HG03378 (cell line): Measurements from ENCODE around the gene FBXO44.
A peak's percentile ranks its signal among the peaks of the same experiment; 100 is the strongest.

Source experiments
- ATAC-seq: cut with Tn5 transposase; IDR thresholded peaks from one replicate; pipeline ENCODE4 v1.9.1; 2021; ENCODE audit warnings: mild to moderate bottlenecking, moderate library complexity; ENCODE audit not compliant: unreplicated experiment

Gene FBXO44

DNA sequence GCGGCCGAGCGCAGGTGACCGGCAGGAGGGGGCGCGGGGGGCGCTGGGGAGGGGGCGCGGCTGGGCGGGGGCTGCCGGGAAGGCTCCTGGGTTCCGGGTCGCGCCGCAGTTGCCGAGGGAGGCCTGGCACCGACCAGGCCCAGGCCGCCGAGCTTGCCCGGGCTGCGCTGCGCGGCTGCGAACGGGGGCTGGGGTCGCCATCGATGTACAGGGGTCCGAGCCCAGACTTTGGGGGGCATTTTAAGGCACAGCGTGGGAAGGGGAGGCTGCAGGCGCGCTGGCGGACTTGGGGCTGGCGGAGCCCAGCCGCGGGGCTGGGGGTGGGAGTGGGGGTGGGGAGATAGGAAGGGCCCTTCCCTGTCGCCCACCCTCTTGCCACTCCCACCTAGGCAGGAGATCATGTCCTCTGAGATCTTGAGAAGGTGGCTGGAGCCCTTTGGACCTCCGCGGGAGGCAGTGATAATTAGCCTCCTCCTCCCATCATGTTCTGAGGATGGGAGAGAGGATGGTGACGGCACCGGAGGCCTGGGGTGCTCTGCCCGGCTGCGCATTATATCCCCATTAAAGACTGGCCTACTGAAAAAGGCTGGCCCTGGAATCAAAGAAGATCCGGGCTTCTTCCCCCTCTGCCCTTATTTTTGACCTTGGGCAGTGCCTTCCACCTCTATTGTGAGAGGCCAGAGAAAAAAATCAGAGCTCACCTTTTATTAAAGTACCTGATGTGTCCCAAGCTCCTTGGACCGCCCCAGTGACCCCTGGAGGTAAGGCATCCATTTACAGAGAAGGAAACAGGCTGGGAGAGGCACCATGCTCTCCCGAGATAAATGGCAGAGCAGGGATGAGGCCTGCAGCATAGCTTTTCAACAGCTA, 497 bp downstream of the FBXO44 start:
- ATAC-seq, result no peak

DNA sequence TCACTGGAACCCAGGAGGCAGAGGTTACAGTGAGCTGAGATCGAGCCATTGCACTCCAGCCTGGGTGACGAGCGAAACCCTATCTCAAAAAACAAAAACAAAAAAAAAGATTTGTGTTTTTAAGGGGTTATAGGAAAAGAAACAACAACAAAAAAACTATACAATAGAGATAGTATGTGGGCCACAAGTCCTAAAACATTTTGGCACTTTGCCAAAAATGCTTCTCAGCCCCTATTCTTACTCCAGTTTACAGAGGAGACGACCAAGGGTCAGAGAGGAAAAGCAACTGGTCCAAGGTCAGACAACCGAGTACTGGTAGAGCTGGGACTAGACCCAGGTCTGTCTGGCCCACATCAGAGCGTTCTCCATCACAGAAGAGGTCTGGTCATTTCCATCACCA, 3.0 kb downstream of the FBXO44 start:
- no peak for ATAC-seq

DNA sequence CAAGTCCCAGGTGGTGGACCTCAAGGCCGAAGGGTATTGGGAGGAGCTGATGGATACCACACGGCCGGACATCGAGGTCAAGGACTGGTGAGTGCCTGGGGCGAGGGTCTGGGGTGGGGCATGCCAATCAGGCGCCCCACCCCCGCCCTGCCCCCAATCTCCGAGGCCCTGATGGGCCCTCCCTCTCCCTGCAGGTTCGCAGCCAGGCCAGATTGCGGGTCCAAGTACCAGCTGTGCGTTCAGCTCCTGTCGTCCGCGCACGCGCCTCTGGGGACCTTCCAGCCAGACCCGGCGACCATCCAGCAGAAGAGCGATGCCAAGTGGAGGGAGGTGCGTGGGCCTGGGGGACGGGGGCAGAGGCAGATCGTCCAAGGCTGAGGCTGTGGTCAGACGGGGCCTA, 3.9 kb downstream of the FBXO44 start:
- no peak for ATAC-seq

DNA sequence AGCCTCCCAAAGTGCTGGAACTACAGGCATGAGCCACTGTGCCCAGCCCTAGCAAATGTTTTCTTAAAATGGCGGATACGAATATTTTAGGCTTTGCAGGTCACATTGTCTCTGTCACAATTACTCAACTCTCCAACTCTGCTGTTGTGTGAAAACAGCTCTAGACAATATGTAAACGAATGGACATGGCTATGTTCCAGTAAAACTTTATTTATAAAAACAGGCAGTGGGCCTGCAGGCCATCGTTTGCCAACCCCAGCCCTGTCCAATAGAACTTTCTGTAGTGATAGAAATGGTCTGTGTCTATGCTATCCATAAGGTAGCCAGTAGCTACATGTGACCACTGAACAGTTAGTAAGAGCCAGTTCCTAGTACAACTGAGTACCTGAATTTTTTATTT, 5.1 kb downstream of the FBXO44 start:
- ATAC-seq, result no peak

DNA sequence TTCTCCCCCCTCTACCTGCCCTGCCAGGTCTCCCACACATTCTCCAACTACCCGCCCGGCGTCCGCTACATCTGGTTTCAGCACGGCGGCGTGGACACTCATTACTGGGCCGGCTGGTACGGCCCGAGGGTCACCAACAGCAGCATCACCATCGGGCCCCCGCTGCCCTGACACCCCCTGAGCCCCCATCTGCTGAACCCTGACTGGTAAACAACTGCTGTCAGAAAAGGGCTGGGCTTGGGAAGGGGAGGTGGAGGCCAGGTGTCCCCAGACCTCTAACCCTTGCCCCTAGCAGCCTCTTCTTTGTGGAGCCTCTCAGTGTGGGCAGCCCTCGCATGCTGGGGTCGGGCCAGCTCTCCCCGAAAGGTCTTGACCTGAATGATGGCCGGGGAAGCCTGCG, 6.4 kb downstream of the FBXO44 start:
- ATAC-seq, result no peak

DNA sequence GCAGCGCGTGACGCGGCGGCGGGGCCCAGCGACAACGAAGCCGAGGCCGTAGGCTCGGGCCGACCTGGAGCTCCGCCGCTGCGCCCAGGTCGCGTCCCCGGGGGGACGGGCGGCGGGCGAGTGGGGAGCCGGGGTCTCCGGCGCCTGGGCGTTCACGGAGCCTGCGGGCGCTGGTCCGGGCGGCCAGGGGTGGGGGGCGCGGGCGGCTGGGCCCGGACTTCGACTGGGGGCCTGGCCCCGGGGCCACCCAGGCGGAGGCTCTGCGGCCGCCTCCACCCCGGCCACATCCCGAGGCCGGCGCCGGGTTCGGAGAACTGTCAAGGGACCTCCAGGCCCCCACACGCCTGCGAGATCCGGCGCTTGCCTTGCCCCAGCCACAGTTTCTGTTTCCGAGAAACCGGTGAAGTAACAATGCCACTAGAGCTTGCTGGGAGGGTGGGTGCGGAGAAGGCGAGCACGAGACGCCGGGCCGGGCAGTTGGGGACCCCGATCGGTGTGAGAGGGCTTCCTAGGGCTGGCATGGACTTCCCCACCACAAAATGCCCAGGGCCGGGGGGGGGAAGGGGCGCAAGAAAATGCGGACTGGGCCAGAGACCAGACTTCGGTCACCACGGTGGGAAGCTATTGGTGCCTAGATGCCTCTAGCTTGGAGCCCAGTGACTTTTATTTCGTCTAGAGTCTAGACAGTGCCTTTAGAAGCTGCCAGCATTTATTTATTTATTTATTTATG, 9.8 kb downstream of the FBXO44 start:
- no peak for ATAC-seq

DNA sequence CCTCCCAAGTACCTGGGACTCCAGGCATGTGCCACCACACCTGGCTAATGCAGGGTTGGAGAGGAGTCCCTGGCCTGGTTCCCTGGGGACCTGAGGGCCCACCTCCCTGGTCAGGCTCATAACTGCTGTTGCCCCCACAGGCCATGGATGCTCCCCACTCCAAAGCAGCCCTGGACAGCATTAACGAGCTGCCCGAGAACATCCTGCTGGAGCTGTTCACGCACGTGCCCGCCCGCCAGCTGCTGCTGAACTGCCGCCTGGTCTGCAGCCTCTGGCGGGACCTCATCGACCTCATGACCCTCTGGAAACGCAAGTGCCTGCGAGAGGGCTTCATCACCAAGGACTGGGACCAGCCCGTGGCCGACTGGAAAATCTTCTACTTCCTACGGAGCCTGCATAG, 13.8 kb downstream of the FBXO44 start:
- no peak for ATAC-seq

DNA sequence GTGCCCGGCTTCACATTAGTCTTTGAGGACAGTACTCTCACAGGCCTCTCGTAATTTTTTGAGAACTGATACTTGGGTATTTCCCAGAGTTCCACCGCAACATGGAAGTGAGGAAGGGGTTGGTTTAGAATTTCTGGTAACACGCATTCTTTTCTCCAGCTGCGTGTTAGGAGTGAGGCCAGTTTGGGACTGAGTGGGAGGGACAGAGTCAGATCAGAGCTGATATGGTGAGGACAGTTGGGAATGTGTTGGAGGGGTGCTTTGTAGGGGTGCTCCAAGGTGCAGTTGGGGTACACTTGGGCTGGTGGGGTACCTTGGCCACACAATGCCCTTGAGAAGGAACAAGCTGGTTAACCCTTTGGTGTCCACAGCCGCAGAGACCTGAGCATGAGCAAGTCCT, 16.1 kb downstream of the FBXO44 start:
- ATAC-seq, result no peak

DNA sequence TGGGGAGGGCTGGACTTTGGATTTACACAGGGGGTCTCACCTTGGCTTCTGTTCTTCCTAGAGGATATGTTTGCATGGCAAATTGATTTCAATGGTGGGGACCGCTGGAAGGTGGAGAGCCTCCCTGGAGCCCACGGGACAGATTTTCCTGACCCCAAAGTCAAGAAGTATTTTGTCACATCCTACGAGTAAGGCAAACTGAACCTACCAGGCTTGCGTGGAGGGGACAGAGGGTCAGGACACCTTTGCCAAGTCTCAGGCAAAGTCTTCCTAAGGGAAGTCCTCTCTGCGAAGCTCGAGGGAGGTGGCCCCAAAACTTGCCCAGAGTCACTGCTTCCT, 16.5 kb downstream of the FBXO44 start:
- ATAC-seq, result no peak

DNA sequence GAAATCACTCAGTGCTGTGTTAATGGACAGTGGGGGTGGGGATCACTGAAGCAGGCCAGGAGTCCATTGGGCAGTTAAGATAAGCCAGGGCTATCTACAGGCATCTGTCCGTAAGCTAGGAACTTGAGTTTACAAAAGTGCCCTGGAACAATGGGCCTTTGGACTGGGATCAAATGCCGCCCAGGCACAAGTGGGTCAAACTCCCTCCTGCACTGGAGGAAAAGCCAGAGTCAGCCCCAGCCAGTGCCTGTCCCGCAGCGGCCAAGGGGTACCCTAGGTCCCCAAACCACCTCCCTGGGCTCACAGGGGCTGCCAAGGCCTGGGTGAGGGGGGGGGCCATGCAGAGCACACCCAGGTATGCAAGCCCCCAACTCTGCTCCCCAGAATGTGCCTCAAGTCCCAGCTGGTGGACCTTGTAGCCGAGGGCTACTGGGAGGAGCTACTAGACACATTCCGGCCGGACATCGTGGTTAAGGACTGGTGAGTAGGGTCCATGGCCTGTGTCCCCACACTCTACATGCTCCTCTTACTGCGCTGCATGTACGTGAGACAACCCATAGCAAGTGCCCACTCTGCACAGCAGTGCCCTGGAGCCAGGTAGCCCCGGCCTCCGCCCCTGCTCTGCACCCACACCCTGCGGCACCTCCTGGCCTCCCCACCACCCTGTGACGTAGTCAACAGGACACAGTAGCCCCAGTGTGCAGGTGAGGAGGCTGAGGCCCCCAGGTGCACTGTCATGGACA, 17.0 kb downstream of the FBXO44 start:
- no peak for ATAC-seq

DNA sequence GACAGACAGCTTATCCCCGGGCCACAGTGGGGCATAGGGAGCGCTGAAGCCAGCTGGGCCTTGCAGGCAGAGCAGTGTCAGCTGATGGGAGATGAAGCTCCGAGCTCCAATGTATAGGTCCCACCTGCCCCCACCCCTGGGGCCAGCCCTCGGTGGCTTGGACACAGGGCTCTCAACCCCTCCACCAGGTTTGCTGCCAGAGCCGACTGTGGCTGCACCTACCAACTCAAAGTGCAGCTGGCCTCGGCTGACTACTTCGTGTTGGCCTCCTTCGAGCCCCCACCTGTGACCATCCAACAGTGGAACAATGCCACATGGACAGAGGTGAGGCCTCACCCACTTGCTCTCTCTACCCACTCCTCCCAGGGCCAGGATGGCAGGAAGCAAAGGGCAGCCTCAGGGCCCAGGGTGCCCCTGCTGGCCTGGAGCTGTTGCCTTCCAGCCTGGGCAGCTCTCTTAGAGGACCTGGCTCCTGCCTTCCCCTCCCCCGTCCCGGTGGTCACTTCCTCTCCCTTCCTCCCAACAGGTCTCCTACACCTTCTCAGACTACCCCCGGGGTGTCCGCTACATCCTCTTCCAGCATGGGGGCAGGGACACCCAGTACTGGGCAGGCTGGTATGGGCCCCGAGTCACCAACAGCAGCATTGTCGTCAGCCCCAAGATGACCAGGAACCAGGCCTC, 18.6 kb downstream of the FBXO44 start:
- ATAC-seq, result no peak

DNA sequence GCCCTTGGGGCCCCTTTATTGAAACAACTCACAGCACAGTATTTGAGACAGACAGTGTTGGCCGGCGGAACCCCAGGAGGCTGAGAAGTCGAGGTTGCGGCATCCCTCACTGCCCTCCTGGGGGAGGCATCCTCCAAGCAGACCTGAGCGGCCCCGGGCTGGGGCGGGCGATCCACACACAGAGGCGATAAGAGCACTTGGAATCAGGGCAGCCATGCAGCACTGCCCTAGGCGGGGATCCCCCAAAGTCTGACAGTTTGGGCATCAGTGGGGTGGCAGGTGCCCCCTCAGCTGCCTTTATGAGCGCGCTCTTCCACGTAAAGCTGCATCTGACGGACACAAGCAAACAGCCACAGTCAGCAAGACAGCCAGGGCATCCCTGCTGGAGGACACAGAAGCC, 19.8 kb downstream of the FBXO44 start:
- ATAC-seq, result no peak

DNA sequence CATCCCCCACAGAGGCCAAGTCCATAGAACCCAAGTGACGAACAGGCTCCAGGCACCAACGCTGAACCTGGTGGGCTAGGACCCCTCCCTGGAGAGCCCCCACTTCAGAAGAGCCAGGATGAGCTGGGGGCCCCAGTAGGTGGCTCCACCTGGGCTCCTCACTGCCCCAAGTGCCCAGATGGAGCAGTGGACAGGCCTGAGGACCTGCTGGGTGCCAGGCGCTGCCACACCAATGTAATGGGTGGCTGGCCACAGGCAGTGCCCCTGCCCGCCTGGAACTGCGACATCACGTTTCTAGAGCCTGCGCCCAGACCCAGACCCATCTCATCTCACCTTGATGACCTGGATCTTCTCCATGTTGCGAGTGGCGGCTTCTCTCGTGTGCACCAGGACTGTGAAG, 20.6 kb downstream of the FBXO44 start:
- ATAC-seq, result no peak

DNA sequence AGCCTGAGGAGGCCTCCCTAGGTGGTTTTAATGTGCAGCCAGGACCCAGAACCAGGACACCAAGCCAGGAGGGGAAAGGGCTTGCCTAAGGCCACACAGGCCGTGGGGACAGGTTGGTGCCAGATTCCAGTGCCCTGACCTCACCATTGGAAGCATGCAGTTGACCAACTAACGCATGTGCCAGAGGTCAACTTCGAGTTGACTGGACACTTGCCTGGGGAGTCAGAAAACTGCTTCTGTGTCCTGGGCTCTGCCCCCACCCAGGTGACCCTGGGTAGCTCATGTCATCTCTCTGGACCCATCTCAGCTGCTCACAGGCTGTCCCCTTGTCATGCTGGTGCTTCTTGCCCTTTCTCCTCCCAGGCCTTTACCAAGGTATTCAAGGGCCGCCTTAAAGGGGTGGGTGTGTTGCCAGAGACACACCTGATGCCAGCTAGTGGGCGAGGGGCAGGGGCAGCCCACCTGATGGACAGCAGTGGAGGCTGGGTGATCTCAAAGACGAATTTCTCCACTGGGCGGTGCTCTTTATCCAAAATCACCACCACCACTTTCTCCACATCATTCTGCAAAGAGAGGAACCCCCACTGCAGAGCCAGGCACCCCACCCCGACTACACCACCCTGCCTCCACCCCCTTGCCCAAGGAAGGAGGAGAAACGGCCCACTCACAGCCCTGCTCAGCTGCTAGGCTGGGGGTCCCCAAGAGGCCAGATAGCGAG, 21.9 kb downstream of the FBXO44 start:
- no peak for ATAC-seq

DNA sequence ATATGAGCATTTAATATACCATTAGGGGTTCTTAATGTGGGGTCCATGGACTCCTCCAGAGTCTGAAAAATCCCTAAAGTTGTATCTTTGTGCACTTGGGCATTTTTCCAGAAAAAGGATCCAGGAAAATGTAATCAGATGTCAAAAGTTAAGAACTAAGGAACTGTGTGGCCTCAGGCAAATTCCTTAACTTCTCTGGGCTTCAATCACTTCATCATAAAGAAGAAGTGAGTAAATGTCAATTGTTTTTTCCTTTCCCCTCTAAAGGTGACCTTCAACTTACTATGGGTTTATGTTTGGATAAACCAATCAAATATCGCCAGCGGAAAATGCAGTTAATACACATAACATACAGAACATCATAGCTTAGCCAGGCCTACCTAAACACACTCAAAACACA, 23.8 kb downstream of the FBXO44 start:
- no peak for ATAC-seq

DNA sequence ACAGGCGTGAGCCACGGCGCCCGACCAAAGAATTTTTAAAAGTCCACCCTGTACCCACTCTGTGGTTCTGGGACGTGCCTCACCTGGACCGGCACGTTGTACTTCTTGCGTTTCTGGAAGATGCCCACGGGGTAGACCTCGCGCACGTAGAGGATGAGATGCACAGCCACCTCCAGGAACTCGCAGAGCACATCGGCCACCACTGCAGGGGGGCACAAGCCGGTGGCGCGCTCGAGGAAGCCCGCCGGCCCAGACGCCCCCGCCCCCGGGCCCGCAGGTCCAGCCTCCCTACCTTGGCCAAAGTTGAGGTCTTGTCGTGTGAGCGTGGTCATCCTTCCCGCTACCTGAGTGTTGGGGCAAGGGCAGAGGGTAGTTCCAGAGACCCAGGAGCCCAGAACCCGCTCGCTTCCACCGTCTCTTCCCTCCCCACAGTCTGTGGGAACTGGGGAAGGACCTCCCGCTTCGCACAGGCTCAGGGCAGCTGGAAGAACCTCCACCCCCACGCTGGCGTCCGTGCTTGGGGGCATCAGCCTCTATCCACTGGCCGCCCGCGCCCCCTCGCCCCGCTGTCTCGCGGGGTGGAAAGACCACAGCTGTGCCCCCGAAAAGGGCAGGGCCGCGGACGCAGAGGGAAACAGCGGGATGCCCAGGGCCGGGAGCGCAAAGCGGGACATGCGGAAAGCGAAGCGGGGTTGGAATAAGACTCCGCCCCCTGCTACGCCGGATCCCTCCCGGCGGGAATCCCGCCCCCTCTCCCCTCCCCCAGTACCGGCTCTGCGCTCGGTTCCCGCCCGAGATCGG, 25.8 kb downstream of the FBXO44 start:
- ATAC-seq, result peak; percentile 25

DNA sequence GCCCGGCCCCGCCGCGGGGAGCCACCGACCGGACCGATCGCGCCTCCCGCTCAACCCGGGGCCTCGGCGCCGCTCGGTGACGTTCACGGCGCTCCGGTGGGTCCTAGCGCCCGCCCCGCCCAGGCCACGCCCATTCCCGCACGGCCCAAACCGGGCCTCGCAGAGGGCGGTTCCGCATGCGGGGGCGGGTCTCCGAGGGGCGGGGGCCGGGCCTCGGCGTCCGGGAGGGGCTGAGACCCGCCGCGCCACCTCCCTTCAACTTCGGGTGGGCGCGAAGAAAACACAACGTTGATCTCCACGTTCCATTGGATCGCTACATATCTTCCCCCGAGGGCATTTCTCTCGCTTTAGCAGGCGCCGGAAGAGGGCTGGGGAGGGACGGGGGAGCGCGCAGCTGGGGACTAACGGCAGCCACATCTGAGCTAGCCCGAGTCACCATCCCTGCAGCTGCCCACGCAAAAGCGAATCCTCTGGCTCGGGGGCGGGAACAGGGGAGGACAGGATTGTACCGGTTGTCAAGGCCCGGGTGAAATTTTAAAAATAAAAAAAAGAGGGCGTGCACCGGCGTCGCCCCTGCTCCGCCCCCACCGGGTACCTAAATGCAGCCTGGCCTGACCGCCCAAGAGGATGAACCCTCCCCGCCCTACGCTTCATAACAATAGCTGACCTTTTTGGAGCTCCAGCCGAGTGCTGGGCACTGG, 26.5 kb downstream of the FBXO44 start, which contains the start of gene MAD2L2:
MAD2L2 (minus strand) TSS at position 78 of the 701 bp plus-strand sequence. CDS start 547 bp downstream, outside the sequence.
- peak; percentile 42 for ATAC-seq

DNA sequence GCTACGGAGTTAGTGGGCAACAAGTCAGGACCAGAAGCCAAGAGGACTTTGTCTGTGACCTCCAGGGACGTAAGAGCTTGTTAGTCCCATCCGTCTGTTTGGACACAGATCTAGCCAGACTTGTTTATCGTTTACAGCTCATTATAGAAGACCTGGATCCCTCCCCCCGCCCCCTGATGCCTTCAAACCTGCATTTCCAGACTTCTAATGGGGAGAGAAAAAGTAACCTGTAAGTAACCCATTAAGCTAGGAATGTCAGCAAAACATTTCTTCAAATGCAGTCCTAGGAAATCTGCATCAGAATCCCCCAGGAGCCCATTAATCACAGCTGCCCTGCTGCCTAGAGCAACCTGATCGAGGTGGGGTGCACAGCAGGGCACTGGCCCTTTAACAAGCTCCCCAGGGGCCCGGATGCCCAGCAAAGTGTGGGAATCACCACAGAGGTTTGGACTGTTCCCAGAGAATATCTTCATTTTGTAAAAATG, 27.7 kb downstream of the FBXO44 start:
- no peak for ATAC-seq

DNA sequence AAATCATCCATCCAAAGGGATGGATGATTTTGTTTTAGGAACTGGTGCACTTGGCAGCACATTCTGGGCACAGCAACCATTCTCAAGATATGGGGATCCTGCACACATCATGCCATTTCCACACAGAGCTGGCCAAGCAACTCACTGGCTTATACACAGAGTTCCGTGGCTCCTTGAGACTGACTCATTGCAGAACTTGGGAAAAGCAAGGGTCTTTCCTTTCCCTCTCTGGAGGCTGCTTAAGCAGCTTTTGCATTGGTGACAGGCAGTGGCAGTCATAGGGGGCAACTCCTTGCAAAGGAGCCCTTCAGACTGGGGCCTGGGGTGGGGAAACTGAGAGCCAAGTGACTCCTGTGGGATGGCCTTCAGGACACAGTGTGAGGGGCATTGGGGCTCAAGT, 28.1 kb downstream of the FBXO44 start:
- ATAC-seq, result no peak
